WI38 (cell line): ENCODE data around the gene NAIF1.

ENCODE experiments used
- H3K4me3 ChIP-seq: 2 replicates; pipeline ENCODE4 v1.5.1; 2011; ENCODE audit warnings: low read depth, mild to moderate bottlenecking, control low read depth, low read length
- TF ChIP-seq, protein P1 (sequence below): IDR thresholded peaks from 2 replicates; pipeline ENCODE4 v1.5.1; 2012; ENCODE audit warnings: low read depth, mild to moderate bottlenecking, control low read depth, low read length

The NAIF1 gene

DNA sequence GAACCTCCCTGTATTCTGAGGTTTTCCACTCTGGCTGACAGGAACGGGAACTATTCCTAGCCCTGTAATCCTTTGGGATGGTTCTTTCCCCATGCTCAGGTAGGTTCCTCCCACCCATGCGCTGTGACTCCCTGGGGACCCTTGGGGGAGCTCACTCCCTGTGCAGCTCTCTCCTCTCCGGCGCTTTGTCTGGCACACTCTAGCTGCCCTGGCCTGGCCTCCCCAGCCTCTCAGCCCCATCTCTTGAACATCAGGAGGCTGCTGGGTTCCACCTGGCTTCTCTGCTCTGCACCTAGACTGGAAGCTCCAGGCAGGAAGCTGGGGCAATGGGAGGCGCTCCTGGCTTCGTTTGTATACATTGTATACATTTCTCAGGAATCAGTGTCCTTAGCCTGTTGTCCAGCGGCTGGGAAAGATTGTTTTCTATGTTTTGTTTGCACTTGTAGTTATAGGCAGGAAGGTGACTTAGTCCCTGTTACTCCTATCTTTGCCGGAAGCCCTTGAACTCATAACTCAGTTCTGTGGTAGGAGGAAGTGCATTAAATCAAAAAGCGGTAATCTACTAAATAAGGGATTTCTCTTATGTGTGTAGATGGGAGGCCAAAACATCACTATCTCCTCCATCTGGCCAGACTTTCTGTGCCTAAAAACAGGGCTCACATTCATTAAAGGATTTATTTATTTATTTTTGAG is 21.3 kb upstream of the NAIF1 start:
- TF ChIP-seq, protein P1, sequence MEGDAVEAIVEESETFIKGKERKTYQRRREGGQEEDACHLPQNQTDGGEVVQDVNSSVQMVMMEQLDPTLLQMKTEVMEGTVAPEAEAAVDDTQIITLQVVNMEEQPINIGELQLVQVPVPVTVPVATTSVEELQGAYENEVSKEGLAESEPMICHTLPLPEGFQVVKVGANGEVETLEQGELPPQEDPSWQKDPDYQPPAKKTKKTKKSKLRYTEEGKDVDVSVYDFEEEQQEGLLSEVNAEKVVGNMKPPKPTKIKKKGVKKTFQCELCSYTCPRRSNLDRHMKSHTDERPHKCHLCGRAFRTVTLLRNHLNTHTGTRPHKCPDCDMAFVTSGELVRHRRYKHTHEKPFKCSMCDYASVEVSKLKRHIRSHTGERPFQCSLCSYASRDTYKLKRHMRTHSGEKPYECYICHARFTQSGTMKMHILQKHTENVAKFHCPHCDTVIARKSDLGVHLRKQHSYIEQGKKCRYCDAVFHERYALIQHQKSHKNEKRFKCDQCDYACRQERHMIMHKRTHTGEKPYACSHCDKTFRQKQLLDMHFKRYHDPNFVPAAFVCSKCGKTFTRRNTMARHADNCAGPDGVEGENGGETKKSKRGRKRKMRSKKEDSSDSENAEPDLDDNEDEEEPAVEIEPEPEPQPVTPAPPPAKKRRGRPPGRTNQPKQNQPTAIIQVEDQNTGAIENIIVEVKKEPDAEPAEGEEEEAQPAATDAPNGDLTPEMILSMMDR, result no peak
- no peak overlapping the region for H3K4me3 ChIP-seq

DNA sequence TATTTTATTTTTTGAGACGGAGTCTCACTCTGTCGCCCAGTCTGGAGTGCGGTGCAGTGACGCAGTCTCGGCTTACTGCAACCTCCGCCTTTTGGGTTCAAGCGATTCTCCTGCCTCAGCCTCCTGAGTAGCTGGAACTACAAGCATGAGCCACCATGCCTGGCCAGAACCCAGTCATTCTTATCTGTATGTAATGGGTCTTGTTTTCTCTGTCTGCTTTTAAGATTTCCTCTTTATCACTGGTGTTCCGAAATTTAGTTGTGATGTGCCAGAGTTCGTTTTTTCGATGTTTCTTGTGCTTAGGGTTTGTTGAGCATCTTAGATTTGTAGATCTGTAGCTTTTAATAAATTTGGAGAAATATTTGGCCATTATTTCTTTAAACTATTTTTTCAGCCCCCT is 20.1 kb upstream of the NAIF1 start:
- H3K4me3 ChIP-seq, result no peak overlapping the region
- TF ChIP-seq, protein P1, result no peak

DNA sequence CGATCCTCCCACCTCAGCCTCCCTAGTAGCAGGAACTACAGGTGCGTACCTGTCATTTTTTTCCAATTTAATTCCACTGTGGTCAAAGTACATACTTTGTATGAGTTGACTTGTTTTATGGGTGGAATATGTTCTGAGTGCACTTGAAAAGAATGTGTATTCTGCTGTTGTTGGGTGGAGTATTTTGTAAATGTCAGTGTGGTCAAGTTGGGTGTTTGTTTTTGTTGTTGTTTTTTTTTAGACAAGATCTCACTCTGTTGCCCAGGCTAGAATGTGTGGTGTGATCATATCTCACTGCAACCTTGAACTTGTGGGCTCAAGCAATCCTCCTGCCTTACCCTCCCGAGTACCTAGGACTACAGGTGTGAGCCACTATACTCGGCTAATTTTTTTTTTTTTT is 18.8 kb upstream of the NAIF1 start:
- TF ChIP-seq, protein P1, result no peak
- no peak overlapping the region for H3K4me3 ChIP-seq

DNA sequence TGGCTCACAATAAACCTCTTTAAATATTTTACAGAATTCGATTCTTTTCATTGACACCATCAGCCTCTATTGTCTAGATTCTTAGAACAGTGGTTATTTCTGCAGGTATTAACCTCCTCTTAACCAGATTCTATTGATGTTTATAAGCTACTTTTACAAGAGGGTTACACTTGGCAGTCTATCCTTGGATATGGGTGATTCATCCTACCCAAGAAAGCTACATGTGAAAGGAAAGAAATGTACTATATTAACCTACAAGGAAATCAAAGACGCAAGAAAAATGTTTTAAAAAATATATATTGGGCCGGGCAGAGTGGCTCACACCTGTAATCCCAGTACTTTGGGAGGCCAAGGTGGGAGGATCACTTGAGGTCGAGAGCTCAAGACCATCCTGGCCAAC is 17.6 kb upstream of the NAIF1 start:
- no peak overlapping the region for H3K4me3 ChIP-seq
- TF ChIP-seq, protein P1, result no peak

DNA sequence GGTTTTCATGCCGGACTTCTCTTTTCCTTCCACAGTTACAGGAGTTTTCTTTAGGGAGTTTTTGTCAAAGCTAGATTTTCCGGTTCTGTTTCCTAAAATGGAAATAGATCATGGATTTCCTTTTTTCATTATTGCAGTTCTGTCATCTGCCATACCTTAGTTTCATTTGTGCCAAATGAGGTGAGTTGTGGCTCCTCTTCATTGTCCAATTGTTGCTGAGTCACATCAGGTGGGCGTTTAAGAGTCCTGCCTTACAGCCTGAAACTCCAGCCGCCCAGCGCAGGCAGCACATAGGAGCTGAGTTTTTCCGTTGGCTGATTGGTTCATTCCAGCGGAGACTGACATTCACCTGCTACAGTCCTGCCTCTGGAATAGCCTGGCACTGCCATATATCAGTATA is 15.0 kb upstream of the NAIF1 start:
- TF ChIP-seq, protein P1, result no peak
- H3K4me3 ChIP-seq, result no peak overlapping the region

DNA sequence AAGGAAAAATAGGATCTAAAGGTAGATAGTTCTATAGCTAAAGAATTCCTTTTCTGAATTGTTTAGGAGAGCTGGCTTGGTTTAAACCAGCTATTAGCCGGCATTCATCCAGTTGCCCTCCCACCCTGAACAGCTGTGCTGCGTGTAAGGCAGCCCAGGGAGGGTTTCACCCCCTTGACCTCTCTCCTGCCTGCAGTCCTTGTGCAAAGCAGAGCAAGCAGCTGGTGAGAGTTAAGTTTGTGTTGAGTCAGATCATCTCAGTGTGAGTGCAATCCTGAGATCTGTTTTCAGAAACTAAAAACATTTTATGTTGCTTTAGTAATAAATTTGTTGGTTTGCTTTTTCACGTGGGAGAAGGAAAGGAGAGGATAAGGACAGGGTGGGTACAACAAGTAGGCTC is 13.9 kb upstream of the NAIF1 start:
- TF ChIP-seq, protein P1, result no peak
- no peak overlapping the region for H3K4me3 ChIP-seq

DNA sequence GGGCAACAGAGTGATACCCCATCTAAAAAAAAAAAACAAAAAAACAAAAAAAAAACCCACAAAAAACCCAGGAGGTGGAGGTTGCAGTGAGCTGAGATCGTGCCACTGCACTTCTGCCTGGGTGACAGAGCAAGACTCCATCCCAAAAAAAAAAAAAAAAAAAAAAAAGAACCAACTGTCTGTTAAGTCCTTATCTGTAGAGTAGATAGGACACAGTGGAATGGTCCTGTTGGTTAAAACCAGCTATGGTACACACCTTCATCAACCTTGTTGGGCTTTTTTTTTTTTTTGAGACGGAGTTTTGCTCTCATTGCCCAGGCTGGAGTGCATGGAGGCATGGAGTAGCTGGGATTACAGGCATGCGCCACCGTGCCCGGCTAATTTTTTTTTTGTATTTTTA is 13.1 kb upstream of the NAIF1 start:
- TF ChIP-seq, protein P1, result no peak

More for the DNA sequence above, 13.1 kb upstream of the NAIF1 start:
- no peak overlapping the region for H3K4me3 ChIP-seq
